SU-DHL-6 (cell line): ENCODE measurements around the gene OCEL1.

Experiments used
- H2AFZ ChIP-seq: fragments of 200-600 bp; sonication (generic); 2 replicates; pipeline ENCODE4 v1.6.1; 2014; ENCODE audit warnings: low read depth, mild to moderate bottlenecking, moderate library complexity, mixed read lengths, antibody characterized with exemption, low read length; ENCODE audit not compliant: severe bottlenecking
- H3F3A ChIP-seq: fragments of 200-600 bp; shearing (Covaris generic); 2 replicates; pipeline ENCODE4 v1.6.0; 2016; ENCODE audit warnings: antibody characterized with exemption, mild to moderate bottlenecking; ENCODE audit not compliant: insufficient read depth
- H3K27ac ChIP-seq: fragments of 200-600 bp; sonication (generic); 2 replicates; pipeline ENCODE4 v1.5.1; 2016; ENCODE audit warnings: low read depth, mild to moderate bottlenecking, low read length, moderate library complexity, mixed read lengths
- H3K27me3 ChIP-seq: fragments of 200-600 bp; sonication (generic), shearing (Covaris generic); 2 replicates; pipeline ENCODE4 v1.6.0; 2014; ENCODE audit warnings: mild to moderate bottlenecking, low read length
- H3K36me3 ChIP-seq: fragments of 200-600 bp; sonication (generic); 2 replicates; pipeline ENCODE4 v1.6.1; 2014; ENCODE audit warnings: mild to moderate bottlenecking, low read length, mixed read lengths
- H3K4me2 ChIP-seq: fragments of 300-600, 200-600 bp; shearing (Covaris generic), sonication (generic); 2 replicates; pipeline ENCODE4 v1.6.0; 2014; ENCODE audit warnings: low read length, low read depth, mild to moderate bottlenecking; ENCODE audit not compliant: poor library complexity, severe bottlenecking
- H3K4me3 ChIP-seq: fragments of 200-600 bp; sonication (generic); 2 replicates; pipeline ENCODE4 v1.5.1; 2014; ENCODE audit warnings: antibody characterized with exemption, low read length, mild to moderate bottlenecking, mixed read lengths; ENCODE audit not compliant: insufficient read depth, poor library complexity, severe bottlenecking
- H3K79me2 ChIP-seq: fragments of 200-600 bp; sonication (generic); 2 replicates; pipeline ENCODE4 v1.6.1; 2014; ENCODE audit warnings: mild to moderate bottlenecking, low read length, moderate library complexity; ENCODE audit not compliant: insufficient read depth
- H3K9ac ChIP-seq: fragments of 200-600 bp; sonication (generic); 2 replicates; pipeline ENCODE4 v1.7.0; 2014; ENCODE audit warnings: mild to moderate bottlenecking, low read length
- H3K9me2 ChIP-seq: fragments of 200-600 bp; sonication (generic); replicated peaks from 2 replicates; pipeline ENCODE4 v1.6.1; 2014; ENCODE audit warnings: low read length; ENCODE audit not compliant: insufficient read depth
- H3K9me3 ChIP-seq: fragments of 200-600 bp; sonication (generic); 2 replicates; pipeline ENCODE4 v1.6.1; 2014; ENCODE audit warnings: low read length, mixed read lengths; ENCODE audit not compliant: insufficient read depth
- H4K20me1 ChIP-seq: fragments of 200-600 bp; sonication (generic); 2 replicates; pipeline ENCODE4 v1.6.1; 2014; ENCODE audit warnings: low read depth, mild to moderate bottlenecking, antibody characterized with exemption, low read length, moderate library complexity, mixed read lengths
- CTCF ChIP-seq: fragments of 200-600 bp; sonication (generic); IDR thresholded peaks from one replicate; pipeline ENCODE4 v1.5.1; 2017; ENCODE audit warnings: antibody characterized with exemption, mild to moderate bottlenecking, low read length, moderate library complexity; ENCODE audit not compliant: insufficient read depth, poor library complexity, severe bottlenecking
- EZH2phosphoT487 ChIP-seq: fragments of 200-600 bp; sonication (generic), shearing (Covaris generic); conservative IDR thresholded peaks from 2 replicates; pipeline ENCODE4 v1.6.1; 2018; ENCODE audit warnings: mild to moderate bottlenecking, antibody characterized with exemption, low read length, moderate library complexity, mixed read lengths

The OCEL1 gene

GRCh38 chr19:17263712-17264640 is 38.0 kb downstream of the OCEL1 start:
- no peak for TF ChIP-seq EZH2phosphoT487
- peak overlapping the region; percentile 18; the same call in 1 of the 2 replicates for H3K27ac ChIP-seq
- H3K9ac ChIP-seq = no peak overlapping the region
- no peaks in the 10 kb centered on the region for H4K20me1 ChIP-seq
- H3K4me2 ChIP-seq = no peak overlapping the region
- no peaks in the 10 kb centered on the region for H3K9me3 ChIP-seq
- peaks cover 13% of the 10 kb centered on the region for H3F3A ChIP-seq
- H3K79me2 ChIP-seq = peaks cover 12% of the 10 kb centered on the region; the same call in 1 of the 2 replicates
- no peaks in the 10 kb centered on the region for H3K36me3 ChIP-seq
- H3K27me3 ChIP-seq = no peaks in the 10 kb centered on the region
- H2AFZ ChIP-seq = no peak overlapping the region
- no peaks in the 10 kb centered on the region for H3K9me2 ChIP-seq
- H3K4me3 ChIP-seq = no peak overlapping the region

- Histone ChIP-seq H3K27me3 (no peaks in the 10 kb centered on the region), H3K27ac (peak within 1 kb of the TSS; percentile 98; the same call in 1 of the 2 replicates), H3K9me3 (no peaks in the 10 kb centered on the region), H3K79me2 (peaks cover 12% of the 10 kb centered on the region; the same call in 1 of the 2 replicates), H4K20me1 (no peaks in the 10 kb centered on the region), H3K4me2 (no peak within 1 kb of the TSS), H3K9me2 (no peaks in the 10 kb centered on the region), H2AFZ (no peak within 1 kb of the TSS), H3K4me3 (no peak within 1 kb of the TSS), H3K36me3 (no peaks in the 10 kb centered on the region), H3F3A (peaks cover 13% of the 10 kb centered on the region), H3K9ac (0 out of 2 replicates have a peak within 1 kb of the TSS, but pooled peaks have one; percentile 18)
- TF ChIP-seq CTCF (no peak), EZH2phosphoT487 (no peak)
Observed at GRCh38 chr19:17264641-17264979, 38.6 kb downstream of the OCEL1 start, which contains the start of gene USHBP1. Gene USHBP1 (minus strand): TSS chr19:17264745. CDS start chr19:17264299, 446 bp downstream.

- Histone ChIP-seq H3K79me2 (peaks cover 12% of the 10 kb centered on the region; the same call in 1 of the 2 replicates), H3F3A (peaks cover 13% of the 10 kb centered on the region), H3K4me2 (peak overlapping the region; percentile 97), H3K9ac (peak overlapping the region; percentile 61), H2AFZ (peak overlapping the region; percentile 29), H3K9me3 (no peaks in the 10 kb centered on the region), H3K4me3 (peak overlapping the region; percentile 47), H4K20me1 (no peaks in the 10 kb centered on the region), H3K9me2 (no peaks in the 10 kb centered on the region), H3K27me3 (no peaks in the 10 kb centered on the region), H3K27ac (peak overlapping the region; percentile 98), H3K36me3 (no peaks in the 10 kb centered on the region)
- no peak for TF ChIP-seq CTCF
- no peak for TF ChIP-seq EZH2phosphoT487
Observed at GRCh38 chr19:17266026-17266425, 40.0 kb downstream of the OCEL1 start.

- Histone ChIP-seq H3K9me2 (no peaks in the 10 kb centered on the region), H3K9ac (peak overlapping the region; percentile 61), H3K79me2 (peaks cover 12% of the 10 kb centered on the region; the same call in 1 of the 2 replicates), H3F3A (peaks cover 13% of the 10 kb centered on the region), H3K36me3 (no peaks in the 10 kb centered on the region), H2AFZ (peak overlapping the region; percentile 29), H3K27me3 (no peaks in the 10 kb centered on the region), H3K9me3 (no peaks in the 10 kb centered on the region), H4K20me1 (no peaks in the 10 kb centered on the region), H3K27ac (peak overlapping the region; percentile 98), H3K4me3 (peak overlapping the region; percentile 47), H3K4me2 (peak overlapping the region; percentile 97)
- TF ChIP-seq EZH2phosphoT487 = no peak
- no peak for TF ChIP-seq CTCF
Observed at GRCh38 chr19:17266589-17266974, 40.6 kb downstream of the OCEL1 start.
